Ecto neural progenitor cell (in vitro differentiated cells): ENCODE measurements around the gene PDRG1.
"Not testable (repeated sequence)": the region's sequence is repeated elsewhere in the genome, so short reads cannot be mapped to it uniquely, and the experiment has no call there.

ENCODE experiments used
- DNase-seq: peaks from one replicate; pipeline ENCODE4 v3.0.0-alpha.2; 2018; ENCODE audit warnings: low spot score

PDRG1 gene

DNA sequence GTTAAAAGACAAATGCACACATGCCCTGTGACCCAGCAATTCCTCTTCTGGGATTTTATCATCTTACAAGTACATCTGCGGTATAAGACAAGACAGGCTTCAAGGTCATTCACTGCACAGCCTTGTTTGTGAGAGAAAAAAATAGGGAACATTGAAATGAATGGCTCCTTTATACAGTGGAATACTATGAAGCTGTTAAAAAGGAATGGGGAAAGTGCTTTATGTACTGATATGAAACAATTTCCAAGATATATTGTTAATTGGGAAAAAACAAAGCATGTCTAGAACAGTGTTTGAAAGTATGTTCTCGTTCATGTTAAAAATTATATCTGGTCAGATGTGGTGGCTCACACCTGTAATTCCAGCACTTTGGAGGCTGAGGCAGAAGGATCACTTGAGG, 25.4 kb downstream of the PDRG1 start:
- DNase-seq = no peak

DNA sequence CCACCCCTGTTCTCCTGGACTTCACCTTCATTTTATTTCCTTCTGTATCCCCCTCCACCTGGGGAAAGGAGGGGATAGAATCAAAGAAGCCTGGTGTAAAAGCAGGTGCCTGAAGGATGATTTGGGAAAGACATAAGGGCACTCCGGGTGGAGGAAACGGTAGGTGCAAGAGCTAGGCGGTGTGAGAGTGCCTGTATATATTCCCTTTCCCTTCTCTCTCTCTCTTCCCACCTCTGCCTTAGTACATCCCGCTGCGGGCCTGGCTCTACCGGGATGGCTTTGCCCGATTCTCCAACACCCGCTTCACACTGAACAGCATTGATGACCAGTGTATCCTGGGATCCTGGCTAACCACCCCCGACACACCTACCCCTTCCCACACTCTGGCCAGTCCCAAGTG, 26.2 kb downstream of the PDRG1 start:
- DNase-seq = no peak

DNA sequence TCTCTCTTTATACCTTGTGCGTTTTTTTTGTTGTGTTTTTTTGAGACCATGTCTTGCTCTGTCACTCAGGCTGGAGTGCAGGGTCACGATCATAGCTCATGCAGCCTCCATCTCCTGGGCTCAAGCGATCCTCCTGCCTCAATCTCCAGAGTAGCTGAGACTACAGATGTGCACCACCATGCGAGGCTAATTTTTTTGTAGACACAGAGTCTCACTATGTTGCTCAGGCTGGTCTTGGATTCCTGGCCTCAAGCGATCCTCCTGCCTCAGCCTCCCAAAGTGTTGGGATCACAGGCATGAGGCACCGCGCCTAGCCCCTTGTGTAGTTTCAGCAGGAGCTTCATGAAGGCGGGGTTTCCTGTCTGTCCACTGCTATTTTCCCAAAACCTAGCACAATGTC, 27.3 kb downstream of the PDRG1 start:
- DNase-seq = no peak

DNA sequence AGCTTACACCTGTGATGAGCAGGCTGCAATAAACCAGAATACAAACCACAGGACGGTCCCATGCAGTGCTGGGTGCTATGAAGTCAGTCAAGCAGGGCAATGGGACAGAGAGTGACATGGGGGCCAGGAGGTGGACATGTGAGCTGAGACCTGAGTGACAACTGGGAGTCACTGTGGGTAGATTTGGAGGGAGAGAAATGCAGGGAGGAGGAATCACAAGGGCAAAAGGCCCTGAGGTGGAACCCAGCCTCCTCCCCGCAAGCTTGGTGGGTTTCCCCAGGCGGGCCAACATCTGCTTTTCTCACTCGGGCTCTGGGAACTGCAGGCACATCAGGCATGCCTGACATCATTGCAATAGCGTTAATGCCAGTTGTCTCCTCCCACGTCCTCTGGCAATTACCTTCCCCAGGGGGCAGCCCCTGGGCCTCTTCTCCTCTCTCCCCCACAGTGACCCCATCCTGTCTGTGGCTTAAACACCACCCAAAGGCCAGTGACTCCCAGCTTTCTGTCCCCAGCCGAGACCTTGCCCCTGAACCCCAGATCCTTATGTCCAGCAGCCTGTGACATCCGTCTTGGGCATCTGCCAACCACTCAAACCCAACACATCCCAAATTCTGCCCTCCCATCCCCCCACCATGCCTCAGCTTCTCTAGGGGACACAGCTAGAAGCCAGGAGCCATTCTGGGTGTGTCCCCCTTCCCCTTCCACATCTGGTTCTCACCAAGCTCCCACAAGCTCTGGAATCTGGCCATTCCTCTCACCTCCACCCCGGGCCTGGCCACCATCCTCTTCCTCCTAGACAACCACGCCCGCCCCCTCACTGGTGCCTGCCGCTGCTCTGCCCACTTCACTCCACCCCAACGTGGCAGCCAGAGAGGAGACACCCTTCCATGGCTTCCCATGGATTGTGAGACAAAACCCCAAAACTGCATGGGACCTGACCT, 28.2 kb downstream of the PDRG1 start:
- DNase-seq = no peak

DNA sequence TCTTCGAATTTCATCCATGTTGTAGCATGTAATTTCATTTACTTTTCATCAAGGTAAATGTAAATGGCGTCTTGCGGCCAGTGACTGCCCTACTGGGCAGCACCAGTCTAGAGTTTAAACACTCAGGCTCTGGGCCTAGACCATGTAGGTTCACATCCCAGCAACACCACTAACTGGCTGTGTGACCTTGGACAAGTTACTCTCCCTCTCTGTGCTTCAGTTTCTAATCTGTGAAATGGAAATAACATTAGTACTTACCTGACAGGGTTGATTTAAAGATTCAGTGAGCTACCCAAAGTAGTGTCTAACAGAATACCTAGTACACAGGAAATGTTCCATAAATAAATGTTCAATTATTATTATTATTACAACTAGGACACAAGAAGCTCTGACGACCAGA, 29.3 kb downstream of the PDRG1 start:
- no peak for DNase-seq

DNA sequence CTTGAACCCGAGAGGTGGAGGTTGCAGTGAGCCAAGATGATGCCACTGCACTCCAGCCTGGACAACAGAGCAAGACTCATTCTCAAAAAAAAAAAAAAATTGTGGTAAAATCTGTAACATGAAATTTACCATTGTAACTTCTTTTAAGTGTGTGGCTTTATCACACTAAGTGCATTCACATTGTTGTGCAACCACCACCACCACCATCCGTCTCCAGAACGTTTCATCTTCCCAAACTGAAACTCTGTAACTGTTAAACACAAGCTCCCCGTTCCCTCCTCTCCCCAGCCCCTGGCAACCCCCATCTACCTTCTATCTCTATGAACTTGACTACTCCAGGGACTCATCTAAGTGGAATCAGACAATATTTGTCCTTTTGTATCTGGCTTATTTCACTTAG, 29.7 kb downstream of the PDRG1 start:
- no peak for DNase-seq

DNA sequence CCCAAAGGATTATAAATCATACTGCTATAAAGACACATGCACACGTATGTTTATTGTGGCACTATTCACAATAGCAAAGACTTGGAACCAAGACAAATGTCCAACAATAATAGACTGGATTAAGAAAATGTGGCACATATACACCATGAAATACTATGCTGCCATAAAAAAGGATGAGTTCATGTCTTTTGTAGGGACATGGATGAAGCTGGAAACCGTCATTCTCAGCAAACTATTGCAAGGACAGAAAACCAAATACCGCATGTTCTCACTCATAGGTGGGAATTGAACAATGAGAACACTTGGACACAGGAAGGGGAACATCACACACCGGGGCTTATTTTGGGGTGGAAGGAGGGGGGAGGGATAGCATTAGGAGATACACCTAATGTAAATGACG, 30.4 kb downstream of the PDRG1 start:
- DNase-seq = not testable (repeated sequence)

DNA sequence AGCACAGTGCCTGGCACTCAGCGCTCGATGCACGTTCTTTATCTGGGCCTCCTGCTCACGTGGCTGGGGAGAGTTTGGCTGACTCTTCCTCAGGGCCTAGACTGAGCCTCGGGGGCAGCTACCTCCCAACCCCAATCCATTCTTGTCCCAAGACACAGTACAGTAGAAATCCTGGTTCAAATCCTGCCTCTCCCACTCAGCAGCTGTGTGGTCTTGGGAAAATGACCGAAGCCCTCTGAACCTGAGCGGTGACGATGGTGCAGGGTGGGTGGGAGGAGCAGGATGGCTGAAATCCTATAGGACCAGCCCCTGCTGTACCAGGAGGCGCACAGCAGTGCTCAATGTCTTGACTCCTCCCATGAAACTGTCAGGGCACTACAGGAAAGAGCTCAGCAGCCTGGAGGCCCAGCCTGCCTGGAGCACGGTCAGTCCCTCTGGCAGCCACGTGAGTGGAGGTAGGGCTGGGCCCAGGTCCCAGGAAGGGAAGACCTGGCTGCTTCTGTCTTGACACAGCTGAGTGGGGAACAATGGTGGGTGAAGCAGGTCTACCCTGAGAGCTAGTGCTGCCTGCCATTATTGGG, 31.5 kb downstream of the PDRG1 start:
- DNase-seq = no peak

DNA sequence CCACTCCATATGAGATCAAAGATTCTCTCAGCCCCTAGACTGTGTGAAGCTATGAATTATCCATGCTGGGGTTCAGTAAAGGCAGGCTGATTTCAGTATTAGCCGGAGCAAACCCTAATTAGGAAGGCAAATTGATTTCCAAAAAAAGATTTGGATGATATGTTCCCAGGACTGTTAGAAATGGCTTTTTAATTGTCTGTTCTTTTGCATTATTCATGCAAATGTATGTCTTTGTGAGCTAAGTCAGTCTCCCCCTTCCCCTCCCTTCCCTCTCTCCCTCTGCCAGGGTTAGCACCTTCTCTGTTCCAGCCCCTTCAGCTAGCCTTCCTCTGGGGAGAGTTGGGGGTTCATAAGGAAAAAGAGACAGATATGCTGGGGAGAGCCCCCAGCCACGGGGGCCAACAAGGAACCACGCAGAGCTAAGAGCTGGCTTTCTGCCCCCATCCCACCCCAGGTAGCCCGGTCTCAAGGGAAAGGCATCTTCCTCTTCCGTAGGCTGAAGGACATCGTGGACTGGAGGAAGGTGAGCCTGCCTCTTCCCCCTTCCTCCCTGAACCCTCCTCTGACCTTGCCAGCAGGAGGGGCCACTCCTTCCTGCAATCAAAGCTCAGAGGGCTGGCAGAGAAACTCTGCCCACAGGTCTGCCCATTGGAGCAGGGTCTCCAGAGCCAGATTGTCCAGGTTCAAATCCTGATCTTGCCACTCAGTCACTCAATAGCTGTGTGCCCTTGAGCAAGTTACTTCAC, 32.3 kb downstream of the PDRG1 start:
- no peak for DNase-seq

DNA sequence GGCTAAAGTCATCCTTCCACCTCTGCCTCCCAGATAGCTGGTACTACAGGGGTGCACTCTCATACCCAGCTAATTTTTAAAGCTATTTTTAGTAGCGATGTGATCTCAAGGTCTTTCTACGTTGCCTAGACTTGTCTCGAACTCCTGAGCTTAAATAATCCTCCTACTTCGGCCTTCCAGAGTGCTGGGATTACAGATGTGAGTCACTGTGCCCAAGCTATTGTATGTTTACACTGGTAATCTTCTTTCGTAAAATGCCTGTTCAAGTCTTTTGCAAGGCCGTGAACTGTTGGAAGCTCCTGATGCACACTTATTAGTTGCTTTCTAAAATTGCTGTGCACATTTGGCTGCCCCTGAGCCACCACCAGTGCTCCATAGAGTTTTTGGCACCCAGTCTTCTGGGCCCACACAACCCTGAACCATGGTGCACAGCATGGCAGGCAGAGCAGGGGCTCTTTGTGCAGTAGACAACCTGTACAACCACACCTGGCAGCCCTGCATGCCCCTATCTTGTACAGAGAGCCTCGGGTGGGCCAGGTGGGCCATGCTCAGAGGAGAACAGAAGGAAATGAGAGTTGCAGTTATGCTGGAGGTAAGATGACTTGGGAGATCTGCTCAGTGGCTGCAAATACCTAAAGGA, 33.3 kb downstream of the PDRG1 start:
- DNase-seq = no peak

DNA sequence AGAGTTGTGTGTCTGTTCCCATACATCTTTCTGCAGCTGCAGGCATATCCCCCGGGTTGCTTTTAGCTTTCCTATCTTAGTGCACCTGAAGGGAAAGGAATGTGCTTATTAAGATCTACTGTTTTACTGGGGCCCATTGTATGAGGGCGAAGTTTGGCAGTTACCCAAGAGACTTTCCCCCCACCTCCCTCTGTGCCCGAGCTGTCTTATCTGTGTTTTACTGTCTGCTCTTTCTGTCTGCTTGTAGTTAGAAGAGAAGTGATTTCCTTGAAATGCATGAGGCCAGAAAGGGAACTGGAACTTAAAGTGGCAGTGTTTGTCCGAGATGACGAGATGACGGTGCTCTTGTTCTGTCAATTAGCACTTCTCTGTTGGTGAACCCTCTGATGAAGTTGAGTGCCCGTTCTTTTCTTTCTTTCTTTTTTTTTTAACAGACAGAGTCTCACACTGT, 33.9 kb downstream of the PDRG1 start:
- not testable (repeated sequence) for DNase-seq

DNA sequence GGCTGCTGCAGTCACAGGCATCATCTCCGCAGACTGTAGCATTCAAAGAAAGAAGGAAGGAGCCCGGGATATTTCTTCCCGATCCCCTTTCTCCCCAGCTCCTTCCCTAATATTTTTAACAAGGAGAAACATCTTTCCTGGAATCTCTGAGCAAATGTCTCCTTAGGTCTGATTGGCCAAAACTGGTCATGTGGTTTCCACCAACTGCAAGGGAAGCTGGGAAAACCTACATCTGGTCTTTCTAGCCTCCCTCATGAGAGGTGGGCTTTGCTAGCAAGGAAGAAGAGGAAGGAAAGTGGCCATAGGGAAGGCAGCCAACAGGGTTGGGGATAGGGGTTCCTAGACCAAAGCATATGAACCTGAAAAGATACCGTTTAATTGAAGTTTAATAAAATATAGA, 35.1 kb downstream of the PDRG1 start:
- no peak for DNase-seq

DNA sequence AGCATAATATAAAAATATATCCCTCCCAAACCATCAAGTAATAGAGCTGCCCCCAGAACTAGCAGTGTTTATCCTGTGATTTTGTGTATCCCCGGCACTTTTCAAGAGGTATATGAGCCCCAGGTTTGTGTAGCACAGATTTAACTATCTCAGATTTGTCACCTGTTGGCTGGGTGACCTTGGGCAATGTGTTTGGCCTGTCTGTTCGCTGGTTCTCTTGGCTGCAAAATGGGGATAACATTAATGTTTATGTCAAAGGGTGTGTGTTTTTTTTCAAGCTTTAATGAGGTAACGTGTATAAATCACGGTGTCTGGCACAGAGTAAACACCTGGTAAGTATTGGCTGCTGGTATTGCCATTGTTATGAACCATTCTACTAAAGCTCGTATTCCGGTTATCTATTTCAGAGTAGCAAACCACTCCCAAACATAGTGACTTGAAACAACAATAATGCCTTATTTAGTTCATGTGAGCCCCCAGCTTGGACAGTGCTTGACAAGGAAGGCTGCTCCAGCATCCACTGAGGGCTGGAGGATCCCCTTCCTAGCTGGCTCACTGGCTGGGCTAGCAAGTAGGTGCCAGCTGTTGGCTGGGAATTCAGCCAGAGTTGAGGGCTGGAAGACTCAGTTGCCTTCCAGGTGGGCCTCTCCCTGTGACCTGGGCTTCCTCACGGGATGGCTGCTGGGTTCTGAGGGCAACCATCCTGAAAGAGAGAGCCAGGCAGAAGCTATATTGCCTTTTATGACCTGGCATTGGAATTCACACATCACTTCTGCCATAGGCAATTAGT, 36.2 kb downstream of the PDRG1 start:
- DNase-seq = no peak

DNA sequence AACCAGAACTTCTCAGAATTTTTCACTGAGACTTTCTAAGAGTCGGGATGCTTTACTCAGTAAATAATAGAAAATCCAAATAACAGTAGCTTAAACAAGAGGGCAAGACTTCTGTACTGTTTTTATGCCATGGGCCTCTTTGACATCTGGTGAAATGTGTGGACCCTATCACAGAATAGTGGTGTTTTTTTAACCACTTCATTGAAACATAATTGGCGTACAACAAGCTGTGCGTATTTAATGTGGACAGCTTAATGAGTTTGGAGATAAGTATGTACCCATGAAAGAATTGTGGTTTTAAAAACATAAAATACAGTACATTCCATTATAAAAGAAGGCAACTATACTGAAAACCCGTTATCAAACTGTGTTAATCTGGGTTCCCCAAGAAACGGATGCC, 37.7 kb downstream of the PDRG1 start:
- DNase-seq = no peak

DNA sequence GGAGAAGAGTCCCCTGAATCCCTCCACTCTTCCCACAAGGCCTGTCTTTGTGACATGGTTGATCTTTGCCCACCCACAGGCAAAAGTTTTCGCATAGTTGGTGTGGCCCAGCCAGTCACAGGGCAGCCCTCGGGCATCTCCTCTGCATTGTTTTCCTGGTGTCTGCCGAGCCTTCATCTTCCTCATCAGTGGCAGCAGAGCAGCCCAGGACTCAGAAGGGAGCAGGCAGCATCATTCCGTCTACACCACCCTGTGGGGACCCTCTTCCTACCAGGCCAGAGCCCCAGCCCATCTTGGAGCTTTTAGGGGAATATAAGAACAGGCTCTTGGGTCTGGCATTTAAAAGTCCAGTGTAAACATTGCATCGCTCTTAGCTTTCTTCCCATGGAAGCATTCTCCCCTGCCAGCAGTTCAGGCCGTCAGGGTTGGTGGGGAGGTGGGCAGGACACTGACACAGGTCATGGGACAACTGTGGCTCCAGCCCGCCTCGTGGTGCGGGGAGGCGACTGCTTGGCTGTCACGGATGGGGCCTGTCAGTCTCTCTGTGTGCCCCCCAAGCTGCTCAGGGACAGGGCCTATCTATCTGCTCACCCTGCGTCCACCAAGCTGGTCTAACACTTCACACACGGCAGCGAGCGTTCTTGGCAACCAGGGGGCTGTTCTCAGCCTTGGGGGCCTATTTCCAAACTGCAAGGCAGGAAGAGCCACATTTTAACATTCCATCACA, 38.3 kb downstream of the PDRG1 start:
- DNase-seq = no peak

DNA sequence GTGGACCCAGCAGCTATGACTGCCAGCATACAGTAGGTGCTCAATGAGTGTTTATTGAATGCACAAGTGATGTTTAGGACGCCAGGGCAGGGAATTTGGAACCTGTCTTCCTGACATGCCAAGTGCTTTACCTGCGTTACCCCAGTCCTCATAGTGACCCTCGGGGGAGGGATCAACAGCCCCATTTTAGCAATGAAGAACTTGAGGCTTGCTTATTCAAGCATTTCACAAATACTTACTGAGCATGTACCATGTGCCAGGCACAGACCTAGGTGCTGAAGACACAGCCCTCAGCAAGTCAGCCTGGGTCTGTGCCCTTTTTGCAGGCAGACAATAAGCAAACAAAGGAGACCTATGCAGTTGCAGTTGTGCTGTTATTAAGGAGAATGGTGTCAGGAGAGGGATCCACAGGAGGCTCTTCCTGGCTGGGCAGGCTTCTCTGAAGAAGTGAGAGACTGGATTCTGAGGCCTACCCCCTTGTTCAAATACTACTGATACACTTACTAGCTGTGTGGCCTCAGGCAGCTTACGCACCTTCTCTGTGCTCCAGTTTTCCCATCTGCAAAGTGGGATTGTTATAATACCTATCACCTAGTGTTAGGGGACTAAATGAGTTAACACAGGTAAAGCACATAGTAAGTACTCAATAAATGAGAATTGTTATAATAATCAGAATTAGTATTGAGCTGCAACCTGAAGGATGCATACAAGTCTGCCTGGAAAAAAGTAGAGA, 41.6 kb downstream of the PDRG1 start:
- no peak for DNase-seq

DNA sequence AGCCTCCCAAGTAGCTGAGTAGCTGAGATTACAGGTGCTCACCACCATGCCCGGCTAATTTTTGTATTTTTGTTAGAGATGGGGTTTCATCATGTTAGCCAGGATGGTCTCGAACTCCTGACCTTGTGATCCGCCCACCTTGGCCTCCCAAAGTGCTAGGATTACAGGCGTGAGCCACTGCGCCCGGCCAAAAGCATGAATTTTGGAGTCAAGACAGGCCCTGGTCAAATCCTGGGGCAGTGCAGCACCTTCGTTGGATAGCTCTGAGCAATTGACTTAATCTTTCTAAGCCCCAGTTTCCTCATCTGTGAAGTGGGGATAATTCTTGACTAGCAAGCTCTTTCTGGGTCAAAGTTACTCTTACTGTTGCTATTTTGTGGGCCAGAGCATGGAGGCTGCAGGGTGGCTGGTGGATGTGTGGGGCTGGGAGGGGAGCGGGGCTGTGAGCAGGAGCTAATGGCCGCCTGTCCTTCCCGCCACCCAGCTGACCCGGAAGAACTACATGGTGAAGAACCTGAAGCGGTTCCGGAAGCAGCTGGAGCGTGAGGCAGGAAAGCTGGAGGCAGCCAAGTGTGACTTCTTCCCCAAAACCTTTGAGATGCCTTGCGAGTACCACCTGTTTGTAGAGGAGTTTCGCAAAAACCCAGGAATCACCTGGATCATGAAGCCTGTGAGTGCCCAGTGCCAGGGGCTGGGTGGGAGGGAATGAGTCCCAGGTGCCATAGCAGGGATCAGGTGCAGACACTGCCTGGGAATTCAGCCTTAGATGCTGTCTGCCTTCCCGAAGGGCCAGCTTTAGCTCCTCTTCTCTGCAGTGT, 42.4 kb downstream of the PDRG1 start:
- DNase-seq = no peak

DNA sequence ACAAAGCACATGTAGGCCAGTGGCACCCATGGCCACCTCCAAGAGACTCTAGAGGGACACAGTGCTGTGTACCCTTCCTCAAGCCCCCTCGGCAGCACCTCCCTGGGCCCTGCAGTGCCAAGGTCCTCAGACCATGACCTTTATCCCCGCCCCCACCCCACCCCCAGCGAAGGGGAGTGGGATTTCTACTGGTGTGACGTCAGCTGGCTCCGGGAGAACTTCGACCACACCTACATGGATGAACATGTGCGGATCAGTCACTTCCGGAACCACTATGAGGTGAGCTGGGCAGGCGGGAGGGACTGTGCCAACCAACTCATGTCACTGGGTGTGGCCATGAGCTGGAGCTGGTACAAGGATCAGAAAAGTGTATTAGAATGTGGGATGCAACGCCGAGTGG, 43.4 kb downstream of the PDRG1 start:
- no peak for DNase-seq

DNA sequence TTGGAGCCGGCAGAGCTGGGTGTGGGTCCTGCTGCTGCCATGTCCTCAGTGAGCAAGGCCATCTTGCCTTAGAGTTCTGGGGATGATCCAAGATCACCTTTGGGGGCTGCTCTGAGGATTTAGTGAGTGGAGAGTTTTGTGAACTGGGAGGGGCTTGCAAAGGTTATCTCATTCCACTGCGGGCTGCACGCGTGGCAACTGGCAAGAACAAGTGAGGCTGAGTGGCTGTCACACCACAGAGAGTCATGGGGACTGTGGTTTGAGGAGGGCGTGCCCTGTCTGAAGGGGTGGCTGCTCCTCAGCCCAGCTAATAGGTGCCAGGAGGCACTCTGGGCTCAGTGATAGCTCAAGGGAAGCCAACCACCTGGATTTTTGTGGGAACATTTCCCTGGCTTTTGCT, 43.8 kb downstream of the PDRG1 start:
- DNase-seq = no peak
